Measurements from ENCODE around the gene PPP2R5C.
A peak's percentile ranks its signal among the peaks of the same experiment; 100 is the strongest.
"Not testable (repeated sequence)": the region's sequence is repeated elsewhere in the genome, so short reads cannot be mapped to it uniquely, and the experiment has no call there.

PPP2R5C gene

GRCh38 chr14:101733211-101733610 lies 28.3 kb upstream of the PPP2R5C start:
- ATAC-seq (ENCODE audit: low read depth) (no peak), DNase-seq (ENCODE audit: low spot score in 2 of 2) (no peak)
- H3K4me3 Mint-ChIP-seq, result no peak overlapping the region
- H3K9me3 Mint-ChIP-seq, result no peaks in the 10 kb centered on the region
- no peaks in the 10 kb centered on the region for H3K36me3 Mint-ChIP-seq
- no peak overlapping the region for H3K27ac Mint-ChIP-seq
- H3K4me1 Mint-ChIP-seq, result peaks cover 5% of the 10 kb centered on the region
- H3K27me3 Mint-ChIP-seq, result peaks cover 10% of the 10 kb centered on the region

DNA sequence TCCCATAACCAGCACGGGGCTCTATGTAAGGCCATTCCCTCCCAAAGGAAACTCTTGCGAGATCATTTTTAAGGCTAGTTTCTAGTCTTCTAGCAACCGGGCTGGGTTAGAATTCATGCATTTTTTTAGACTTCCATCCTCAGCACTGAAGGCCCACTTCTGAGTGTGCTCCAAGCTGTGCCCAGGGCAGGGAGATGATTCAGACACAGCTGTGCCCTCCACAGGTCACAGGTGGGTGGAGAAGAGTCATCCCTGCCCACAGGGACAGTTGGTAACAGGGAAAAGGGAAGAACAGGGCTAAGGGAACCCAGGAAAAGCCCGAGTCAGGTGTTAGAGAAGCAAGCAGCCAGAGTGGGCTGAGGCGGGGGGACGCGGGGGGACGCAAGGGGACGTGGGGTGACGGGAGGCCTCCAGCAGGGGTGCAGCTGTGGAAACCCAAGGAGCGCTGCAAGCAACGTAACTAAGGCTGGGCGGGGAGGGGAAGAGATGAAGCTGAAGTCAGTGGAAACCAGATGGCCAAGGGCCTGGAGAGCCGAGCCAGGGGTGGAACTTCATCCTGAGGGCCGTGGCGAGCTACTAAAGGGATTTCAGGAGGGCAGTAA lies 27.2 kb upstream of the PPP2R5C start:
- H3K4me3 Mint-ChIP-seq, result no peak overlapping the region
- no peaks in the 10 kb centered on the region for H3K9me3 Mint-ChIP-seq
- peaks cover 10% of the 10 kb centered on the region for H3K27me3 Mint-ChIP-seq
- H3K36me3 Mint-ChIP-seq, result no peaks in the 10 kb centered on the region
- ATAC-seq (ENCODE audit: low read depth), result no peak
- DNase-seq (ENCODE audit: low spot score in 2 of 2), result no peak
- peaks cover 5% of the 10 kb centered on the region for H3K4me1 Mint-ChIP-seq
- no peak overlapping the region for H3K27ac Mint-ChIP-seq

DNA sequence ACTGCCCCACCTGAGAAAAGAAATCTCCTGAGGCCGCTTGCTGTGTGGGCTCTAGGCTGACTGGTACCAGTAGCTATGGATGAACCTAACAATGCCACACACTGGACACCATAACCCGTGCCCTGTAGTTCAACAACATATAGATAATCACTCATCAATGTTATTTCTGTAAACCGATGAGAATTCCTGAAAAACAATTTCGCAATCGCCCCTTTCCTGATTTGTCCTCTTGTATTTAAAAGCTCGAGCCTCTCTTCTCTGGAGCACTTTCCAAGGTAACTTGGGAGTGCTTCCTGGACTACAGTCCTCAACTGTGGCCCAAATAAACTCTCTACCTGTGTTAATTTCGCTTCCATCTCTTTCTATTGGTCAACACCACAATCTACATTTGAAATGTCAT lies 26.1 kb upstream of the PPP2R5C start:
- peaks cover 4% of the 10 kb centered on the region for H3K36me3 Mint-ChIP-seq
- H3K27me3 Mint-ChIP-seq, result peaks cover 14% of the 10 kb centered on the region
- ATAC-seq (ENCODE audit: low read depth) (no peak), DNase-seq (ENCODE audit: low spot score in 2 of 2) (no peak)
- peaks cover 5% of the 10 kb centered on the region for H3K4me1 Mint-ChIP-seq
- H3K4me3 Mint-ChIP-seq, result no peak overlapping the region
- no peak overlapping the region for H3K27ac Mint-ChIP-seq
- H3K9me3 Mint-ChIP-seq, result peaks cover 6% of the 10 kb centered on the region

DNA sequence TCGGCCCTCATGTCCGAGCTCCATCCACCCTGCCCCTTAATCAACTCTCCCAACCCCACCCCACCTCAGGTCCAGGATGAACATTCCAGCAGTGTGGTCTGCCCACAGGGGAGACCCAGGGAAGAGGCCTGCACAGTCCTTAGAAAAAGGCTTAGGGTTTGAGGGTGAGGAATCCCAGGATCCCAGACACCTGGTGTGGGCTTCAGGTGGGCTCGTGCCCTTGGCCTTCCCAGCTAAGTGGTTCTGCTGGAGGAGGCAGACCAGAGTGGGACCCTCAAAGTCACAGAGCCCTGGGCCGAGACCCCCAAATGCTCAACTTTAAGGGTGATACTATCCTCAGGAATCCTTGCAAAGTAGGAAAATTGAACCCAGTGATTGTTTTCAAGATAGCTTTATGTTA lies 25.4 kb upstream of the PPP2R5C start:
- ATAC-seq (ENCODE audit: low read depth), result no peak
- Mint-ChIP-seq H3K36me3 (peaks cover 4% of the 10 kb centered on the region), H3K4me1 (peaks cover 4% of the 10 kb centered on the region), H3K4me3 (no peak overlapping the region), H3K27me3 (peaks cover 14% of the 10 kb centered on the region), H3K27ac (no peak overlapping the region), H3K9me3 (peaks cover 6% of the 10 kb centered on the region)
- no peak for DNase-seq (ENCODE audit: low spot score in 2 of 2)

GRCh38 chr14:101736585-101736984 lies 24.9 kb upstream of the PPP2R5C start:
- Mint-ChIP-seq H3K27ac (no peak overlapping the region), H3K36me3 (peaks cover 7% of the 10 kb centered on the region), H3K27me3 (peaks cover 14% of the 10 kb centered on the region), H3K9me3 (peaks cover 9% of the 10 kb centered on the region), H3K4me3 (no peak overlapping the region), H3K4me1 (no peaks in the 10 kb centered on the region)
- no peak for ATAC-seq (ENCODE audit: low read depth)
- no peak for DNase-seq (ENCODE audit: low spot score in 2 of 2)

DNA sequence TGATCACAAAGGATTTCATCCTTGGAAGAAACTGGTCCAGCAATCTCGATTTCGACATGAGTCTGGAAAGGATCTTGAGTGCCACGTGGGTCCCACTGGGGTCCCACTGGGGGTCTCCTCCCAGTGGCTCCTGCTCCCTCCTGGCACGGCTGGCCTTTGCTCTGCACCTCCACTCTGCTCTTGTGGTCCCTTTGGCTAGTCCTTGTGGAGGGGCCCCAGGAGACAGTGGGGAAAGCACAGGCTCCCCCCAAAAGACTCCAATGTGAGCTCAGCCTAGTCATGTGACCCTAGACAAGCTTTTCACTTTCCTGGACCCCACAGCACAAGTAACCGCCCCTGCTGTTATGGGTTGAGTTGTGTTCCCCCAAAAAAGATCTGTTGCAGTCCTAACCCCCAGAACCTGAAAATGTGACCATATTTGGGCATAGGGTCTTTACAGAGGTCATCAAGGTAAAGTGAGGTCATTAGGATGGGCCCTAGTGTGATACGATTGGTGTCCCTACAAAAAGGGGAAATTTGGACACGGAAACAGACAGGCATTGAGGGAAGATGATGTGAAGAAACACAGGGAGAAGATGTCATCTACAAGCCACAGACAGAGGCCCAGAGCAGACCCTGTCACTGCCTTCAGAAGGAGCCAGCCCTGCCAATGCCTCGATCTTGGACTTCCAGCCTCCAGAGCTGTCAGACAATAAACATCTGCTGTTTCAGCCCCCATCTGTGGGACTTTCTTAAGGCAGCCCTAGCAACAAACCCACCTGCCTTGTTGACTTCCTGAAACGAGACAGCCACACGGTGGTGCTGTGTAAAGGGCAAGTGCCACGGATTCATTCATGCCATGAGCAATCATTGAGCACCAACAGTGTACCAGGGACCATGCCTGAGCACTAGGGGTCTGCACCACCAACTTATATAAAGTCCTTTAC lies 23.8 kb upstream of the PPP2R5C start:
- no peak for DNase-seq (ENCODE audit: low spot score in 2 of 2)
- Mint-ChIP-seq H3K4me3 (no peak overlapping the region), H3K9me3 (peaks cover 12% of the 10 kb centered on the region), H3K27ac (no peak overlapping the region), H3K4me1 (no peaks in the 10 kb centered on the region), H3K36me3 (peaks cover 10% of the 10 kb centered on the region), H3K27me3 (peaks cover 16% of the 10 kb centered on the region)
- peak; percentile 63 for ATAC-seq (ENCODE audit: low read depth)

GRCh38 chr14:101738703-101739320 lies 22.7 kb upstream of the PPP2R5C start:
- Mint-ChIP-seq H3K4me3 (no peak overlapping the region), H3K9me3 (peaks cover 12% of the 10 kb centered on the region), H3K4me1 (no peaks in the 10 kb centered on the region), H3K36me3 (peaks cover 10% of the 10 kb centered on the region), H3K27me3 (peaks cover 18% of the 10 kb centered on the region), H3K27ac (no peak overlapping the region)
- no peak for DNase-seq (ENCODE audit: low spot score in 2 of 2)
- no peak for ATAC-seq (ENCODE audit: low read depth)

- Mint-ChIP-seq H3K27me3 (peaks cover 18% of the 10 kb centered on the region), H3K36me3 (peaks cover 10% of the 10 kb centered on the region), H3K4me3 (no peak overlapping the region), H3K9me3 (peaks cover 12% of the 10 kb centered on the region), H3K27ac (no peak overlapping the region), H3K4me1 (no peaks in the 10 kb centered on the region)
- no peak for DNase-seq (ENCODE audit: low spot score in 2 of 2)
- no peak for ATAC-seq (ENCODE audit: low read depth)
Observed at GRCh38 chr14:101739446-101740141, 21.9 kb upstream of the PPP2R5C start.

DNA sequence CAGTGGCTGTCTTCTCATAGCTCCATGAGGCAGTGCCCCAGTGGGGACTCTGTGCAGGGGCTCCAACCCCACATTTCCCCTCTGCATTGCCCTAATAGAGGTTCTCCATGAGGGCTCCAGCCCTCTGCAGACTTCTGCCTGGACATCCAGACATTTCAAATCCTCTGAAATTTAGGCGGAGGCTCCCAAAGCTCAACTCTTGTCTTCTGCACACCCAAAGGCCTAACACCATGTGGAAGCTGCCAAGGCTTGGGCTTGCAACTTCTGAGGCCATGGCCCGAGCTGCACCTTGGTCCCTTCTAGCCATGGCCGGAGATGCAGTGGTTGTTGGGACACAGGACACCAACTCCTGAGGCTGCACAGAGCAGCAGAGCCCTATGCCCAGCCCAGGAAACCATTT lies 20.5 kb upstream of the PPP2R5C start:
- DNase-seq (ENCODE audit: low spot score in 2 of 2) (no peak), ATAC-seq (ENCODE audit: low read depth) (no peak)
- Mint-ChIP-seq H3K9me3 (peaks cover 12% of the 10 kb centered on the region), H3K36me3 (peaks cover 10% of the 10 kb centered on the region), H3K4me1 (no peaks in the 10 kb centered on the region), H3K27ac (no peak overlapping the region), H3K4me3 (no peak overlapping the region), H3K27me3 (peaks cover 16% of the 10 kb centered on the region)

- Mint-ChIP-seq H3K36me3 (peaks cover 10% of the 10 kb centered on the region), H3K27me3 (peaks cover 18% of the 10 kb centered on the region), H3K4me1 (no peaks in the 10 kb centered on the region), H3K9me3 (peaks cover 12% of the 10 kb centered on the region), H3K4me3 (no peak overlapping the region), H3K27ac (no peak overlapping the region)
- DNase-seq (ENCODE audit: low spot score in 2 of 2), result no peak
- no peak for ATAC-seq (ENCODE audit: low read depth)
Observed at GRCh38 chr14:101743701-101744100, 17.8 kb upstream of the PPP2R5C start.

- not testable (repeated sequence) for H3K4me3 Mint-ChIP-seq; H3K27ac Mint-ChIP-seq; H3K36me3 Mint-ChIP-seq; ATAC-seq (ENCODE audit: low read depth); H3K4me1 Mint-ChIP-seq; DNase-seq (ENCODE audit: low spot score in 2 of 2)
- peaks cover 14% of the 10 kb centered on the region for H3K9me3 Mint-ChIP-seq
- H3K27me3 Mint-ChIP-seq, result peaks cover 23% of the 10 kb centered on the region
Observed at GRCh38 chr14:101744382-101744781, 17.1 kb upstream of the PPP2R5C start.

DNA sequence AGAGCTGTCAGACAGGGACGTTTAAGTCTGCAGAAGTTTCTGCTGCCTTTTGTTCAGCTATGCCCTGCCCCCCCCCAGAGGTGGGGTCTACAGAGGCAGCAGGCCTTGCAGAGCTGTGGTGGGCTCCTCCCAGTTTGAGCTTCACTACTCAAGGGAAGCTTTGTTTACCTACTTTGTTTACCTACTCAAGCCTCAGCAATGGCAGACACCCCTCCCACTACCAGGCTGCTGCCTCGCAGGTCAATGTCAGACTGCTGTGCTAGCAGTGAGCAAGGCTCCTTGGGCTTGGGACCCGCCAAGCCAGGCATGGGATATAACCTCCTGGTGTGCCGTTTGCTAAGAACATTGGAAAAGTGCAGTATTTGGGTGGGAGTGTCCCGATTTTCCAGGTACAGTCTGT lies 11.8 kb upstream of the PPP2R5C start:
- not testable (repeated sequence) for H3K4me3 Mint-ChIP-seq; H3K36me3 Mint-ChIP-seq; H3K9me3 Mint-ChIP-seq; H3K27ac Mint-ChIP-seq; H3K4me1 Mint-ChIP-seq; DNase-seq (ENCODE audit: low spot score in 2 of 2); ATAC-seq (ENCODE audit: low read depth)
- peaks cover 38% of the 10 kb centered on the region for H3K27me3 Mint-ChIP-seq

GRCh38 chr14:101754893-101755292 lies 6.6 kb upstream of the PPP2R5C start:
- Mint-ChIP-seq H3K4me3 (no peak overlapping the region), H3K9me3 (peaks cover 8% of the 10 kb centered on the region), H3K4me1 (peaks cover 4% of the 10 kb centered on the region), H3K36me3 (peaks cover 3% of the 10 kb centered on the region), H3K27ac (no peak overlapping the region), H3K27me3 (peaks cover 27% of the 10 kb centered on the region)
- DNase-seq (ENCODE audit: low spot score in 2 of 2), result no peak
- no peak for ATAC-seq (ENCODE audit: low read depth)
